HepG2 (cell line): ENCODE data around the gene ATPAF1. TPM values are rescaled to one million over a fixed set of nuclear protein-coding genes. Genes with fewer than 3 reads are reported as not detected.

ENCODE experiments used
- CEBPB ChIP-seq: IDR thresholded peaks from 2 replicates; pipeline ENCODE4 v1.6.1; 2011; ENCODE audit warnings: low read depth, low read length, improper control_type of control experiment, borderline replicate concordance
- DPF2 ChIP-seq: sonication (generic); formaldehyde crosslinking; IDR thresholded peaks from 2 replicates; pipeline ENCODE4 v1.4.0; 2020; ENCODE audit warnings: mild to moderate bottlenecking, low read depth, missing genetic modification reagents, borderline replicate concordance
- FOXP4 ChIP-seq: sonication (generic); formaldehyde crosslinking; IDR thresholded peaks from 2 replicates; pipeline ENCODE4 v1.4.0; 2020; ENCODE audit warnings: missing genetic modification reagents
- HOXA7 ChIP-seq: sonication (generic); formaldehyde crosslinking; IDR thresholded peaks from 2 replicates; pipeline ENCODE4 v1.8.1; 2022; ENCODE audit warnings: mild to moderate bottlenecking, missing genetic modification reagents, moderate library complexity
- JUND ChIP-seq: sonication (generic); formaldehyde crosslinking; IDR thresholded peaks from 2 replicates; pipeline ENCODE4 v1.8.0; 2022; ENCODE audit warnings: mild to moderate bottlenecking, missing genetic modification reagents
- KDM2A ChIP-seq: sonication (generic); formaldehyde crosslinking; IDR thresholded peaks from 2 replicates; pipeline ENCODE4 v1.4.0; 2020; ENCODE audit warnings: low read depth, missing genetic modification reagents, borderline replicate concordance
- NKX3-1 ChIP-seq: sonication (generic); formaldehyde crosslinking; IDR thresholded peaks from 2 replicates; pipeline ENCODE4 v1.5.0; 2020; ENCODE audit warnings: missing genetic modification reagents
- REPIN1 ChIP-seq: sonication (generic); formaldehyde crosslinking; IDR thresholded peaks from 2 replicates; pipeline ENCODE4 v1.8.0; 2022; ENCODE audit warnings: missing genetic modification reagents, low read depth, mild to moderate bottlenecking, borderline replicate concordance
- RFXANK ChIP-seq: IDR thresholded peaks from 2 replicates; pipeline ENCODE4 v1.6.1; 2016
- SIN3A ChIP-seq: IDR thresholded peaks from 2 replicates; pipeline ENCODE4 v1.6.1; 2011; ENCODE audit warnings: low read depth, mild to moderate bottlenecking, control low read depth, low read length, borderline replicate concordance
- TAF15 ChIP-seq: fragments of 200-400 bp; formaldehyde crosslinking; IDR thresholded peaks from one replicate; pipeline ENCODE4 v1.6.1; 2018; ENCODE audit warnings: mild to moderate bottlenecking, low read depth, low read length; ENCODE audit not compliant: poor library complexity, severe bottlenecking
- TEF ChIP-seq: sonication (generic); formaldehyde crosslinking; IDR thresholded peaks from 2 replicates; pipeline ENCODE4 v1.5.0; 2020; ENCODE audit warnings: missing genetic modification reagents
- ZBTB14 ChIP-seq: sonication (generic); formaldehyde crosslinking; IDR thresholded peaks from 2 replicates; pipeline ENCODE4 v1.4.0; 2020; ENCODE audit warnings: missing genetic modification reagents
- ZIK1 ChIP-seq: sonication (generic); formaldehyde crosslinking; IDR thresholded peaks from 2 replicates; pipeline ENCODE4 v1.5.0; 2020; ENCODE audit warnings: mild to moderate bottlenecking, low read depth, missing genetic modification reagents, borderline replicate concordance
- ZNF749 ChIP-seq: sonication (generic); formaldehyde crosslinking; IDR thresholded peaks from 2 replicates; pipeline ENCODE4 v1.8.0; 2022; ENCODE audit warnings: mild to moderate bottlenecking, missing genetic modification reagents, moderate library complexity, borderline replicate concordance
- polyA plus RNA-seq, 8 experiments: library from polyadenylated mRNA; depleted of rRNA in 3 of 8; stranded (reverse) in 7 of 8; unstranded in 1 of 8; fragments of >200 nt; fragmentation: Illumina TruSeq in 4 of 8; extraction: Trizol in 4 of 8; gene quantifications; 2 replicates each; pipeline versions ENCODE4 v1.2.1 to v1.2.3, GENCODE V29; 2011 to 2016; ENCODE audit warnings: low read depth in 4 of 8, missing spikeins in 1 of 8, mixed read lengths in 1 of 8; ENCODE audit not compliant: insufficient read depth in 1 of 8
- total RNA-seq, 5 experiments: library from RNA; depleted of rRNA; stranded (reverse); fragments of >200 nt; fragmentation: Illumina TruSeq; extraction: Trizol; gene quantifications; 2 replicates each; pipeline ENCODE4 v1.2.3, GENCODE V29; 2016; ENCODE audit warnings: low read depth in 1 of 5
- TF ChIP-seq, protein P1 (sequence below), 2 experiments: sonication (generic) in 1 of 2; formaldehyde crosslinking in 1 of 2; IDR thresholded peaks; 2 replicates each; pipeline versions ENCODE4 v1.6.1 to v1.9.0; 2014 to 2022; ENCODE audit warnings: antibody characterized with exemption in 1 of 2, borderline replicate concordance in 1 of 2, inconsistent platforms in 1 of 2, low read depth in 1 of 2, missing genetic modification reagents in 1 of 2
- TF ChIP-seq, protein P2 (sequence below): sonication (generic); formaldehyde crosslinking; IDR thresholded peaks from 2 replicates; pipeline ENCODE4 v1.5.0; 2020; ENCODE audit warnings: mild to moderate bottlenecking, missing genetic modification reagents

Gene ATPAF1
- total and polyA plus RNA-seq, 2 of the 13 experiments (the other 11 are each of a cell fraction or from before 2014, with no cell fraction given) = 66.6 to 76.7 TPM

DNA sequence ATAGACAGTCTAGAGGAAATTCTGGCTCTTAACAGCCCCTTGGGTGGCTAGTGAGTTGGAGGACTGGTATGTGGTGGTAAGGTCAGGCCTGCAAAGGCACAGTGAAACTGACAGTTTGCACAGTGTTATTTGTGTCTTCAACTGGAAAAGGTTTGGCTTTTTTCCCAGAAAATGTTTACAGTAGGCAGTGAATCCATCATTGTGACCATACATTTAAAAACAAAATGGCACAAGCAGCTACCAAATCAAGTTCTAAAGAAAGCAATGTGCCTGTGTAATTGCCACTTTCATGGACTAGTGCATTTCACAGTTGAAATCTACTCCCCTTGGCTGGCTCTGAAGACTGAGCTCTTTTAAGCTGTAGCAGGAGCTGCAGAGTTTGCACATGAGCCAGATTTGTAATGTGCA, 24.8 kb downstream of the ATPAF1 start (continued):
- TF ChIP-seq, protein P1, sequence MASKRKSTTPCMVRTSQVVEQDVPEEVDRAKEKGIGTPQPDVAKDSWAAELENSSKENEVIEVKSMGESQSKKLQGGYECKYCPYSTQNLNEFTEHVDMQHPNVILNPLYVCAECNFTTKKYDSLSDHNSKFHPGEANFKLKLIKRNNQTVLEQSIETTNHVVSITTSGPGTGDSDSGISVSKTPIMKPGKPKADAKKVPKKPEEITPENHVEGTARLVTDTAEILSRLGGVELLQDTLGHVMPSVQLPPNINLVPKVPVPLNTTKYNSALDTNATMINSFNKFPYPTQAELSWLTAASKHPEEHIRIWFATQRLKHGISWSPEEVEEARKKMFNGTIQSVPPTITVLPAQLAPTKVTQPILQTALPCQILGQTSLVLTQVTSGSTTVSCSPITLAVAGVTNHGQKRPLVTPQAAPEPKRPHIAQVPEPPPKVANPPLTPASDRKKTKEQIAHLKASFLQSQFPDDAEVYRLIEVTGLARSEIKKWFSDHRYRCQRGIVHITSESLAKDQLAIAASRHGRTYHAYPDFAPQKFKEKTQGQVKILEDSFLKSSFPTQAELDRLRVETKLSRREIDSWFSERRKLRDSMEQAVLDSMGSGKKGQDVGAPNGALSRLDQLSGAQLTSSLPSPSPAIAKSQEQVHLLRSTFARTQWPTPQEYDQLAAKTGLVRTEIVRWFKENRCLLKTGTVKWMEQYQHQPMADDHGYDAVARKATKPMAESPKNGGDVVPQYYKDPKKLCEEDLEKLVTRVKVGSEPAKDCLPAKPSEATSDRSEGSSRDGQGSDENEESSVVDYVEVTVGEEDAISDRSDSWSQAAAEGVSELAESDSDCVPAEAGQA (IDR thresholded peaks at IDR 0.05; ENCODE audit: low read depth) = no peak
- TF ChIP-seq, protein P1 (CRISPR knock-in tag; IDR thresholded peaks at IDR 0.05; ENCODE audit: borderline replicate concordance) = no peak
- 0 out of 2 replicates have a peak, but pooled peaks have one; percentile 14 for TF ChIP-seq FOXP4
- no peak for TF ChIP-seq SIN3A
- TF ChIP-seq NKX3-1 = no peak
- no peak for TF ChIP-seq JUND (CRISPR knock-in tag)
- no peak for TF ChIP-seq HOXA7 (CRISPR knock-in tag)
- no peak for TF ChIP-seq ZBTB14 (CRISPR knock-in tag)
- TF ChIP-seq TAF15 = no peak
- TF ChIP-seq, protein P2, sequence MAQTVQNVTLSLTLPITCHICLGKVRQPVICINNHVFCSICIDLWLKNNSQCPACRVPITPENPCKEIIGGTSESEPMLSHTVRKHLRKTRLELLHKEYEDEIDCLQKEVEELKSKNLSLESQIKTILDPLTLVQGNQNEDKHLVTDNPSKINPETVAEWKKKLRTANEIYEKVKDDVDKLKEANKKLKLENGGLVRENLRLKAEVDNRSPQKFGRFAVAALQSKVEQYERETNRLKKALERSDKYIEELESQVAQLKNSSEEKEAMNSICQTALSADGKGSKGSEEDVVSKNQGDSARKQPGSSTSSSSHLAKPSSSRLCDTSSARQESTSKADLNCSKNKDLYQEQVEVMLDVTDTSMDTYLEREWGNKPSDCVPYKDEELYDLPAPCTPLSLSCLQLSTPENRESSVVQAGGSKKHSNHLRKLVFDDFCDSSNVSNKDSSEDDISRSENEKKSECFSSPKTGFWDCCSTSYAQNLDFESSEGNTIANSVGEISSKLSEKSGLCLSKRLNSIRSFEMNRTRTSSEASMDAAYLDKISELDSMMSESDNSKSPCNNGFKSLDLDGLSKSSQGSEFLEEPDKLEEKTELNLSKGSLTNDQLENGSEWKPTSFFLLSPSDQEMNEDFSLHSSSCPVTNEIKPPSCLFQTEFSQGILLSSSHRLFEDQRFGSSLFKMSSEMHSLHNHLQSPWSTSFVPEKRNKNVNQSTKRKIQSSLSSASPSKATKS (CRISPR knock-in tag) = no peak
- TF ChIP-seq CEBPB = no peak
- TF ChIP-seq ZIK1 (CRISPR knock-in tag) = no peak
- no peak for TF ChIP-seq DPF2 (CRISPR knock-in tag)
- TF ChIP-seq KDM2A (CRISPR knock-in tag) = no peak
- TF ChIP-seq REPIN1 (CRISPR knock-in tag) = no peak
- TF ChIP-seq ZNF749 (CRISPR knock-in tag) = no peak
- no peak for TF ChIP-seq RFXANK
- TF ChIP-seq TEF (CRISPR knock-in tag) = no peak
